ENCODE data around the gene NFYC.

Gene NFYC

GRCh38 chr1:40679165-40679953 lies 12.1 kb upstream of the NFYC start:
- Histone ChIP-seq H3K36me3 (ENCODE audit: insufficient read depth, low read length) (no peaks in the 10 kb centered on the region), H3K9ac (ENCODE audit: insufficient read length) (no peak overlapping the region), H3K27ac (no peak overlapping the region), H3K4me3 (no peak overlapping the region), H3K9me3 (ENCODE audit: low read depth, low read length) (no peaks in the 10 kb centered on the region)
- TF ChIP-seq POLR2AphosphoS5 (IDR thresholded peaks at IDR 0.05; ENCODE audit: borderline replicate concordance, low read depth, low read length) (no peak), FOXP2 (optimal IDR thresholded peaks at IDR 0.05; ENCODE audit: control extremely low read depth, extremely low read length, insufficient read depth) (no peak), EZH2 (IDR thresholded peaks at IDR 0.05) (no peak)
- DNase-seq (ENCODE audit: low read depth, low spot score), result no peak

DNA sequence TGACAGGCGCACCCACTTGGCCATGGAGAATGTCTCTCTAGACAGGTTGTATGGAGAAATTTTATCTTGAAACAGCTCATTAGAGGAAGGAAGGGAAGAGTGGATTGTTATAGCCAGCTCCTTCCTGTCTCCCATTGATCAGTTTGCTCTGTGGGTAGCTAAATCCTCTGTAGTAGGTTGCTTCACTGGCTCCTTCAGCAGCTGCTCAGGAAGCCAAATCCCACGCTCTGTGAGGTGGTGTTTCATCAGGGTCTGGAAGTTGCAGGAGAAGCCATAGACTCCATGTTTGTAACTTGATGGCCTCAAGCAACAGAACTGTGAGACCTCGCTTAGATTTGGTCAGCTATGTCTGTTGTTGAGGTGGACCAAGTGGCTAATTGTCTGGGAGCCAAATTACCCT lies 6.8 kb upstream of the NFYC start:
- peaks cover 6% of the 10 kb centered on the region; the same call in 1 of the 2 replicates for H3K36me3 ChIP-seq (ENCODE audit: insufficient read depth, low read length)
- no peak overlapping the region for H3K4me3 ChIP-seq
- no peak for DNase-seq (ENCODE audit: low read depth, low spot score)
- no peaks in the 10 kb centered on the region for H3K9me3 ChIP-seq (ENCODE audit: low read depth, low read length)
- TF ChIP-seq FOXP2 (optimal IDR thresholded peaks at IDR 0.05; ENCODE audit: control extremely low read depth, extremely low read length, insufficient read depth), result no peak
- H3K27ac ChIP-seq, result no peak overlapping the region
- H3K9ac ChIP-seq (ENCODE audit: insufficient read length), result no peak overlapping the region

DNA sequence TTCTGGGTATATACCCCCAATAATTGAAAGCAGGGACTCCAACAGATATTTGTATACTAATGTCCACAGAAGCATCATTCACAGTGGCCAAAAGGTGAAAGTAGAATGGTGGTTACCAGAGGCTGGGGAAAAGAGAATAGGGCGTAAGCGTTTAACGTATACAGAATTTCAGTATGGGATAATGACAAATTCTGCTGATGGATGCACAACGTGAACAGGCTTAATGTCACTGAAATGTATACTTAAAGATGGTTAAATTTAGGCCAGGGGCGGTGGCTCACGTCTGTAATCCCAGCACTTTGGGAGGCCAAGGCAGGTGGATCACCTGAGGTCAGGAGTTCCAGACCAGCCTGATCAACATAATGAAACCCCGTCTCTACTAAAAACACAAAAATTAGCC lies 4.4 kb upstream of the NFYC start:
- no peak for TF ChIP-seq POLR2AphosphoS5 (IDR thresholded peaks at IDR 0.05; ENCODE audit: borderline replicate concordance, low read depth, low read length)
- no peak for TF ChIP-seq EZH2 (IDR thresholded peaks at IDR 0.05)
- no peak for TF ChIP-seq FOXP2 (optimal IDR thresholded peaks at IDR 0.05; ENCODE audit: control extremely low read depth, extremely low read length, insufficient read depth)
- Histone ChIP-seq H3K27ac (no peak overlapping the region), H3K9me3 (ENCODE audit: low read depth, low read length) (no peaks in the 10 kb centered on the region), H3K9ac (ENCODE audit: insufficient read length) (no peak overlapping the region), H3K4me3 (no peak overlapping the region), H3K36me3 (ENCODE audit: insufficient read depth, low read length) (peaks cover 6% of the 10 kb centered on the region; the same call in 1 of the 2 replicates)
- no peak for DNase-seq (ENCODE audit: low read depth, low spot score)

GRCh38 chr1:40687661-40688060 lies 3.8 kb upstream of the NFYC start:
- Histone ChIP-seq H3K27ac (no peak overlapping the region), H3K36me3 (ENCODE audit: insufficient read depth, low read length) (peaks cover 6% of the 10 kb centered on the region; the same call in 1 of the 2 replicates), H3K4me3 (no peak overlapping the region), H3K9ac (ENCODE audit: insufficient read length) (no peak overlapping the region), H3K9me3 (ENCODE audit: low read depth, low read length) (no peaks in the 10 kb centered on the region)
- TF ChIP-seq FOXP2 (optimal IDR thresholded peaks at IDR 0.05; ENCODE audit: control extremely low read depth, extremely low read length, insufficient read depth), result no peak
- no peak for TF ChIP-seq EZH2 (IDR thresholded peaks at IDR 0.05)
- no peak for TF ChIP-seq POLR2AphosphoS5 (IDR thresholded peaks at IDR 0.05; ENCODE audit: borderline replicate concordance, low read depth, low read length)
- no peak for DNase-seq (ENCODE audit: low read depth, low spot score)

DNA sequence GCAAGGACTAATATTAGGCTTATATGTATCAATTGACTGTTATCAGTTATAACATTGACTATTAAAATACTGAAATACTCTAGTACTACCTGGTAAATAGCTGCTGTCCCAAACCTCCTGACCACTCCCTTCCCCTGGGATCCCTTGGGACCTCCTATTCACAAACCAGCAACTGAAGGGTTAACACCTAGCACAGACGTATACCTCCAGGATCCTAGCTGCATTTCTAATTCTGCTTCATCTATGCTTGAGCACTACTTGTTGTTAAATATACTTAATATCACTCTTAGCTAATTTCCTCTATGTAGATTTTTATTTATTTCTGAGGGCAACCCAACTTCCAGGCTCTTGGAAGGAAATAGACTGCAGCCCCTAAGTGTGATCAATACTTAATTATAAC lies 1.8 kb upstream of the NFYC start:
- TF ChIP-seq EZH2 (IDR thresholded peaks at IDR 0.05) (no peak), FOXP2 (optimal IDR thresholded peaks at IDR 0.05; ENCODE audit: control extremely low read depth, extremely low read length, insufficient read depth) (no peak), POLR2AphosphoS5 (IDR thresholded peaks at IDR 0.05; ENCODE audit: borderline replicate concordance, low read depth, low read length) (no peak)
- Histone ChIP-seq H3K36me3 (ENCODE audit: insufficient read depth, low read length) (peaks cover 6% of the 10 kb centered on the region; the same call in 1 of the 2 replicates), H3K27ac (no peak overlapping the region), H3K9ac (ENCODE audit: insufficient read length) (no peak overlapping the region), H3K9me3 (ENCODE audit: low read depth, low read length) (no peaks in the 10 kb centered on the region), H3K4me3 (no peak overlapping the region)
- no peak for DNase-seq (ENCODE audit: low read depth, low spot score)

GRCh38 chr1:40690771-40691537 lies 550 bp upstream of the NFYC start:
- Histone ChIP-seq H3K4me3 (peak overlapping the region; percentile 83), H3K9ac (ENCODE audit: insufficient read length) (peak overlapping the region; percentile 100), H3K27ac (peak overlapping the region; percentile 59), H3K36me3 (ENCODE audit: insufficient read depth, low read length) (peaks cover 6% of the 10 kb centered on the region; the same call in 1 of the 2 replicates), H3K9me3 (ENCODE audit: low read depth, low read length) (no peaks in the 10 kb centered on the region)
- DNase-seq (ENCODE audit: low read depth, low spot score), result no peak
- TF ChIP-seq EZH2 (IDR thresholded peaks at IDR 0.05) (no peak), FOXP2 (optimal IDR thresholded peaks at IDR 0.05; ENCODE audit: control extremely low read depth, extremely low read length, insufficient read depth) (no peak), POLR2AphosphoS5 (IDR thresholded peaks at IDR 0.05; ENCODE audit: borderline replicate concordance, low read depth, low read length) (no peak)

DNA sequence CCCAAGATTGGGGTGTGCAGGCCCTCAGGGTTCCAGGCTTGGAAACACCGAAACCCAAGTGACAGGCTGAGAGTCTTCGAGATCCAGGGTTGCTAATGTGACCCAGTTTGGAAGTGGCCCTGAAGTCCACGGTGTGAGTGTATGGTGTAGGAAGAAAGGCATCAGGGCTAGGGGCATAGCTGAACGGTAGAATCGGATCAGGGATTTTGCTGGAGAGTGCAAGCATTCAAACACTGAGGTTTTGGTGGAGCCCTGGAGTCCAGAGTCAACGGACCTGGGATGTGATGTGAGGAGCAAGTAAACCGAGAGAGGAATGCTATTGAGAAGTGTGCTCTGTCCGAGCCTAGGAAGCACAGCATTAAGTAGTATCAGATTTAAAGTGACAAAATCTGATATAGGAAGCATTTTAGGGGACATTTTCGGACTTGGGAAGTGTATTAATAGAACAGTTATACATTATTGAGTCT lies 958 bp downstream of the NFYC start:
- no peak for TF ChIP-seq FOXP2 (optimal IDR thresholded peaks at IDR 0.05; ENCODE audit: control extremely low read depth, extremely low read length, insufficient read depth)
- TF ChIP-seq EZH2 (IDR thresholded peaks at IDR 0.05), result no peak
- TF ChIP-seq POLR2AphosphoS5 (IDR thresholded peaks at IDR 0.05; ENCODE audit: borderline replicate concordance, low read depth, low read length), result no peak
- Histone ChIP-seq H3K27ac (peak overlapping the region; percentile 37; the same call in 1 of the 2 replicates), H3K36me3 (ENCODE audit: insufficient read depth, low read length) (peaks cover 7% of the 10 kb centered on the region; the same call in 1 of the 2 replicates), H3K4me3 (peak overlapping the region; percentile 83), H3K9me3 (ENCODE audit: low read depth, low read length) (no peaks in the 10 kb centered on the region), H3K9ac (ENCODE audit: insufficient read length) (peak overlapping the region; percentile 100)
- DNase-seq (ENCODE audit: low read depth, low spot score), result no peak

GRCh38 chr1:40693425-40693824 lies 1.9 kb downstream of the NFYC start:
- Histone ChIP-seq H3K27ac (no peak overlapping the region), H3K4me3 (peak overlapping the region; percentile 83), H3K36me3 (ENCODE audit: insufficient read depth, low read length) (peaks cover 9% of the 10 kb centered on the region; the same call in 1 of the 2 replicates), H3K9me3 (ENCODE audit: low read depth, low read length) (no peaks in the 10 kb centered on the region), H3K9ac (ENCODE audit: insufficient read length) (peak overlapping the region; percentile 100)
- no peak for TF ChIP-seq FOXP2 (optimal IDR thresholded peaks at IDR 0.05; ENCODE audit: control extremely low read depth, extremely low read length, insufficient read depth)
- no peak for TF ChIP-seq EZH2 (IDR thresholded peaks at IDR 0.05)
- TF ChIP-seq POLR2AphosphoS5 (IDR thresholded peaks at IDR 0.05; ENCODE audit: borderline replicate concordance, low read depth, low read length), result no peak
- no peak for DNase-seq (ENCODE audit: low read depth, low spot score)
